HTERT RPE-1 (cell line): ENCODE results near the gene TMEM97.

Experiments used
- in situ Hi-C: fragments of 300-500 bp; cut with MboI; formaldehyde crosslinking; loops from 4 replicates; pipeline ENCODE4 v1.14.3; 2020; ENCODE audit warnings: low sequenced_read_pairs

TMEM97 gene

GRCh38 chr17:28315846-28316705 is 2.9 kb upstream of the TMEM97 start:
- in situ Hi-C loops, result no loop called here

GRCh38 chr17:28317099-28317965 is 1.7 kb upstream of the TMEM97 start:
- in situ Hi-C loops, result no loop called here

- in situ Hi-C loops, result no loop called here
Measured at GRCh38 chr17:28317966-28318758, 838 bp upstream of the TMEM97 start.

GRCh38 chr17:28319598-28319935 is 567 bp downstream of the TMEM97 start:
- in situ Hi-C loops, result no loop called here

- in situ Hi-C loops, result no loop called here
Measured at GRCh38 chr17:28320215-28321061, 1.4 kb downstream of the TMEM97 start.

GRCh38 chr17:28324267-28324745 is 5.3 kb downstream of the TMEM97 start:
- in situ Hi-C loops, result no loop called here

GRCh38 chr17:28324781-28325180 is 5.8 kb downstream of the TMEM97 start:
- in situ Hi-C loops, result no loop called here

GRCh38 chr17:28325211-28325610 is 6.2 kb downstream of the TMEM97 start:
- in situ Hi-C loops, result no loop called here

GRCh38 chr17:28326114-28326513 is 7.1 kb downstream of the TMEM97 start:
- in situ Hi-C loops, result no loop called here

GRCh38 chr17:28327031-28327607 is 8.1 kb downstream of the TMEM97 start:
- in situ Hi-C loops, result no loop called here

- in situ Hi-C loops, result no loop called here
Measured at GRCh38 chr17:28327709-28328108, 8.7 kb downstream of the TMEM97 start.

GRCh38 chr17:28328325-28328724 is 9.3 kb downstream of the TMEM97 start:
- in situ Hi-C loops, result no loop called here

GRCh38 chr17:28330671-28331070 is 11.7 kb downstream of the TMEM97 start:
- in situ Hi-C loops, result no loop called here

GRCh38 chr17:28331891-28332420 is 13.0 kb downstream of the TMEM97 start:
- in situ Hi-C loops, result no loop called here

GRCh38 chr17:28333083-28333746 is 14.2 kb downstream of the TMEM97 start:
- in situ Hi-C loops, result no loop called here

- in situ Hi-C loops, result no loop called here
Measured at GRCh38 chr17:28334171-28334570, 15.2 kb downstream of the TMEM97 start.

GRCh38 chr17:28334666-28335200 is 15.7 kb downstream of the TMEM97 start:
- in situ Hi-C loops, result no loop called here

- in situ Hi-C loops, result no loop called here
Measured at GRCh38 chr17:28335201-28335958, 16.4 kb downstream of the TMEM97 start, which contains the start of the genes IFT20 and TNFAIP1. Gene IFT20 (minus strand): TSS chr17:28335472. CDS start chr17:28331985, 3,487 bp downstream. Gene TNFAIP1 (plus strand): TSS chr17:28335761. CDS start chr17:28339522, 3,761 bp downstream.
